ENCODE measurements around the gene POU6F1.

The POU6F1 gene

DNA sequence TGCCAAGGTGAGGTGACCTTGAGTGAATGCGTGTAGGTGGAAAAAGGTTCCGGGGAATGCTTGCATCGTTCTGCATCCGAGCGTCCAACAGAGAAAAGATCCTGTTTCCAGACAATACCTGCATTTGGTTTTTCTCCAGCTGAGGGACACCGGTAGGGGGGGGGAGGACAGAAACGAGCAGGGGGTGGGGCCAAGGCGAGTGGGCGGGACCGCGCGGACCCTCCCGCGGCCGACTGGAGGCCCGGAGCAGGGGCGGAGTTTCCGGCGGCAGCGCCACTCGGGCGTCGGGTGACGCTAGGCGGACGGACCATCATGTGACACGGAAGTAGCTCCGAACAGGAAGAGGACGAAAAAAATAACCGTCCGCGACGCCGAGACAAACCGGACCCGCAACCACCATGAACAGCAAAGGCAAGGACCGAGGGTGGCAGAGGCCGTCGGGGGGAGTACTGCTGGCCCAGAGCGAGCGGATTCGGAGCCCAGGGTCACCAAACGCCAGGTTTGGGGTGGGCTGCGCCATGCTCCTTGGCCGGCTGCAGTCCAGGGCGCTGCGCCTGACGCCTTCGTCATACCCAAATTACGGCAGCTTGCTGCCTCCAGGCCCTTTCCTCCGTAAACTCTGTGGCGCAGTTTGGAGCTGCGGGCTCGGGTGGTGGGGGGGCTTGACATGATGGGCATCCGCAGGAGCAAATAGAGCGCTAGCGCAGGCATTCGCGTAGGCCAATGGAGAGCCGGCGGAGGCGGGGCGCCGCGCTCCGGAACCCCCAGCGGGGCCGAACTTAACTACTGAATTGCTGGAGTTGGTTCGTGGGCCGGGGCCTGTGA lies 20.9 kb upstream of the POU6F1 start, which contains the start of gene DAZAP2 (continued):
- TF ChIP-seq, protein P1, sequence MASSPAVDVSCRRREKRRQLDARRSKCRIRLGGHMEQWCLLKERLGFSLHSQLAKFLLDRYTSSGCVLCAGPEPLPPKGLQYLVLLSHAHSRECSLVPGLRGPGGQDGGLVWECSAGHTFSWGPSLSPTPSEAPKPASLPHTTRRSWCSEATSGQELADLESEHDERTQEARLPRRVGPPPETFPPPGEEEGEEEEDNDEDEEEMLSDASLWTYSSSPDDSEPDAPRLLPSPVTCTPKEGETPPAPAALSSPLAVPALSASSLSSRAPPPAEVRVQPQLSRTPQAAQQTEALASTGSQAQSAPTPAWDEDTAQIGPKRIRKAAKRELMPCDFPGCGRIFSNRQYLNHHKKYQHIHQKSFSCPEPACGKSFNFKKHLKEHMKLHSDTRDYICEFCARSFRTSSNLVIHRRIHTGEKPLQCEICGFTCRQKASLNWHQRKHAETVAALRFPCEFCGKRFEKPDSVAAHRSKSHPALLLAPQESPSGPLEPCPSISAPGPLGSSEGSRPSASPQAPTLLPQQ (tag by site-specific recombination; IDR thresholded peaks at IDR 0.05) = peak; percentile 80
- 0 out of 2 replicates have a peak, but pooled peaks have one; percentile 31 for TF ChIP-seq ZNF121 (tag by site-specific recombination; IDR thresholded peaks at IDR 0.05)
- TF ChIP-seq ZBTB1 (tag by site-specific recombination; IDR thresholded peaks at IDR 0.05) = 0 out of 2 replicates have a peak, but pooled peaks have one; percentile 9
- peak; percentile 38; the same call in 1 of the 2 replicates for TF ChIP-seq OVOL3 (tag by site-specific recombination; IDR thresholded peaks at IDR 0.05)
- 0 out of 2 replicates have a peak, but pooled peaks have one; percentile 11 for TF ChIP-seq OSR2 (tag by site-specific recombination; IDR thresholded peaks at IDR 0.05)
- TF ChIP-seq ZNF132 (tag by site-specific recombination; IDR thresholded peaks at IDR 0.05; ENCODE audit: borderline replicate concordance) = no peak
- peak; percentile 83 for TF ChIP-seq ZBTB21 (tag by site-specific recombination; IDR thresholded peaks at IDR 0.05)
- TF ChIP-seq ZFP41 (tag by site-specific recombination; IDR thresholded peaks at IDR 0.05; ENCODE audit: borderline replicate concordance) = no peak
- TF ChIP-seq ZNF23 (tag by site-specific recombination; IDR thresholded peaks at IDR 0.05; ENCODE audit: borderline replicate concordance) = no peak
- TF ChIP-seq ZSCAN30 (tag by site-specific recombination; IDR thresholded peaks at IDR 0.05) = peak; percentile 77

DNA sequence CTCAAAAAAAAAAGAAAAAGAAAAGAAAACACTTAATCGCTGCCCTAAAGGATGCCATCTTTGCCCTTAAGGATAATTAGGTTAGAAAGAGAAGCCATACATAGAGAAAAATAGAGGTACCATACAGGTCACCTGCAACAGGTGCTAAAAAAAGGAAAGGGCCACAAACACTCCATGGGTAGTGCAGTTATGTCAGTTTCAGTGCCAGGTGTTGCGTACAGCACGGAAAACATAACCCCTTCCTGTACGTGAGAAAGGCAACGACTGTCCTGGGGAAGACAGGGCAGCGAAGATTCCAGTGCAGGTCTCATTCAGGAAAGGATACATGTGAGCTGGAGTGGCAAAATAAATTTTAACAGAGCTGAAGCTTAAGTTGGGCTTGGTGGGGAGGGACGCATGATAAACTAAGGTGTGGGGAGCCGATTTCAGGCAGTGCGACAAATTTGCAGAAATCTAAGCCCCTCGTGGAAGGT lies 20.2 kb upstream of the POU6F1 start:
- H3K27ac ChIP-seq (ENCODE audit: extremely low read depth, low read depth, low read length) = peak overlapping the region; percentile 53
- peak overlapping the region; percentile 48 for H3K4me3 ChIP-seq (ENCODE audit: low read depth, low read length)
- no peaks in the 10 kb centered on the region for H3K9me3 ChIP-seq (ENCODE audit: control insufficient read depth, insufficient read depth, low read depth, low read length)
- H3K4me1 ChIP-seq (ENCODE audit: control insufficient read depth, insufficient read depth, low read length) = peaks cover 4% of the 10 kb centered on the region; the same call in 1 of the 2 replicates
- CTCF ChIA-PET = interaction anchor here (0.7 to 1.7 kb wide), 6 partner anchors 15 to 917 kb away, joined by 3 to 5 read pairs (median 3); partner anchors contain the start of gene POU6F1
- H3K36me3 ChIP-seq (ENCODE audit: control insufficient read depth in 2 of 2, insufficient read depth in 1 of 2, low read length in 2 of 2) = peaks cover 16 to 32% of the 10 kb centered on the region in 2 experiments
- POLR2A ChIA-PET = interaction anchor here (0.6 to 1.9 kb wide), 15 partner anchors 8 to 1192 kb away, joined by 3 to 36 read pairs (median 4); partner anchors contain the start of genes CSRNP2, GPD1 and POU6F1
- TF ChIP-seq OSR2 (tag by site-specific recombination; IDR thresholded peaks at IDR 0.05) (no peak), ZNF585B (tag by site-specific recombination; IDR thresholded peaks at IDR 0.05) (no peak), IKZF3 (tag by site-specific recombination; IDR thresholded peaks at IDR 0.05) (no peak), ZNF341 (tag by site-specific recombination; IDR thresholded peaks at IDR 0.05; ENCODE audit: low read depth) (no peak), ZNF843 (tag by site-specific recombination; IDR thresholded peaks at IDR 0.05) (no peak), ZBTB8A (tag by site-specific recombination; IDR thresholded peaks at IDR 0.05) (no peak), SALL2 (tag by site-specific recombination; IDR thresholded peaks at IDR 0.05; ENCODE audit: borderline replicate concordance) (no peak), SCRT1 (tag by site-specific recombination; IDR thresholded peaks at IDR 0.05; ENCODE audit: borderline replicate concordance) (peak; percentile 95), ZNF777 (tag by site-specific recombination; IDR thresholded peaks at IDR 0.05; ENCODE audit: borderline replicate concordance) (no peak), EGR2 (tag by site-specific recombination; IDR thresholded peaks at IDR 0.05; ENCODE audit: low read depth) (no peak), BCL11B (tag by site-specific recombination; IDR thresholded peaks at IDR 0.05; ENCODE audit: low read depth) (no peak), ZNF2 (tag by site-specific recombination; IDR thresholded peaks at IDR 0.05) (0 out of 2 replicates have a peak, but pooled peaks have one; percentile 68), ZNF664 (tag by site-specific recombination; IDR thresholded peaks at IDR 0.05) (no peak), ZFP37 (tag by site-specific recombination; IDR thresholded peaks at IDR 0.05) (no peak), MZF1 (tag by site-specific recombination; IDR thresholded peaks at IDR 0.05; ENCODE audit: borderline replicate concordance) (0 out of 2 replicates have a peak, but pooled peaks have one; percentile 30), SCRT2 (tag by site-specific recombination; IDR thresholded peaks at IDR 0.05) (peak; percentile 98)
- TF ChIP-seq, protein P1 (tag by site-specific recombination; IDR thresholded peaks at IDR 0.05) = no peak
- TF ChIP-seq, protein P2, sequence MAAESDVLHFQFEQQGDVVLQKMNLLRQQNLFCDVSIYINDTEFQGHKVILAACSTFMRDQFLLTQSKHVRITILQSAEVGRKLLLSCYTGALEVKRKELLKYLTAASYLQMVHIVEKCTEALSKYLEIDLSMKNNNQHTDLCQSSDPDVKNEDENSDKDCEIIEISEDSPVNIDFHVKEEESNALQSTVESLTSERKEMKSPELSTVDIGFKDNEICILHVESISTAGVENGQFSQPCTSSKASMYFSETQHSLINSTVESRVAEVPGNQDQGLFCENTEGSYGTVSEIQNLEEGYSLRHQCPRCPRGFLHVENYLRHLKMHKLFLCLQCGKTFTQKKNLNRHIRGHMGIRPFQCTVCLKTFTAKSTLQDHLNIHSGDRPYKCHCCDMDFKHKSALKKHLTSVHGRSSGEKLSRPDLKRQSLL (tag by site-specific recombination; IDR thresholded peaks at IDR 0.05) = no peak
- TF ChIP-seq, protein P3, sequence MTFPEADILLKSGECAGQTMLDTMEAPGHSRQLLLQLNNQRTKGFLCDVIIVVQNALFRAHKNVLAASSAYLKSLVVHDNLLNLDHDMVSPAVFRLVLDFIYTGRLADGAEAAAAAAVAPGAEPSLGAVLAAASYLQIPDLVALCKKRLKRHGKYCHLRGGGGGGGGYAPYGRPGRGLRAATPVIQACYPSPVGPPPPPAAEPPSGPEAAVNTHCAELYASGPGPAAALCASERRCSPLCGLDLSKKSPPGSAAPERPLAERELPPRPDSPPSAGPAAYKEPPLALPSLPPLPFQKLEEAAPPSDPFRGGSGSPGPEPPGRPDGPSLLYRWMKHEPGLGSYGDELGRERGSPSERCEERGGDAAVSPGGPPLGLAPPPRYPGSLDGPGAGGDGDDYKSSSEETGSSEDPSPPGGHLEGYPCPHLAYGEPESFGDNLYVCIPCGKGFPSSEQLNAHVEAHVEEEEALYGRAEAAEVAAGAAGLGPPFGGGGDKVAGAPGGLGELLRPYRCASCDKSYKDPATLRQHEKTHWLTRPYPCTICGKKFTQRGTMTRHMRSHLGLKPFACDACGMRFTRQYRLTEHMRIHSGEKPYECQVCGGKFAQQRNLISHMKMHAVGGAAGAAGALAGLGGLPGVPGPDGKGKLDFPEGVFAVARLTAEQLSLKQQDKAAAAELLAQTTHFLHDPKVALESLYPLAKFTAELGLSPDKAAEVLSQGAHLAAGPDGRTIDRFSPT (tag by site-specific recombination; IDR thresholded peaks at IDR 0.05) = no peak
- TF ChIP-seq, protein P4, sequence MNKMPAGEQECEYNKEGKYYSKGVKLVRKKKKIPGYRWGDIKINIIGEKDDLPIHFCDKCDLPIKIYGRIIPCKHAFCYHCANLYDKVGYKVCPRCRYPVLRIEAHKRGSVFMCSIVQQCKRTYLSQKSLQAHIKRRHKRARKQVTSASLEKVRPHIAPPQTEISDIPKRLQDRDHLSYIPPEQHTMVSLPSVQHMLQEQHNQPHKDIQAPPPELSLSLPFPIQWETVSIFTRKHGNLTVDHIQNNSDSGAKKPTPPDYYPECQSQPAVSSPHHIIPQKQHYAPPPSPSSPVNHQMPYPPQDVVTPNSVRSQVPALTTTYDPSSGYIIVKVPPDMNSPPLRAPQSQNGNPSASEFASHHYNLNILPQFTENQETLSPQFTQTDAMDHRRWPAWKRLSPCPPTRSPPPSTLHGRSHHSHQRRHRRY (tag by site-specific recombination; IDR thresholded peaks at IDR 0.05) = no peak

All from HEK293 (cell line).